PC-9 (cell line): ENCODE data around the gene DOC2B. TPM values are rescaled to one million over a fixed set of nuclear protein-coding genes. Genes with fewer than 3 reads are reported as not detected.
"Not testable (repeated sequence)": the region's sequence is repeated elsewhere in the genome, so short reads cannot be mapped to it uniquely, and the experiment has no call there.

Experiments used
- BruUV-seq: library from RNA; stranded (reverse); fragments of 400-500 nt; replicated peaks from 2 replicates; lab custom pipeline; 2021; lab: Mats Ljungman, UMichigan
- CTCF ChIA-PET: fragments of 300-600 bp; sonication (Branson Sonifier 250); formaldehyde crosslinking; loops from one replicate; lab custom pipeline; 2022; ENCODE audit warnings: antibody characterized with exemption; lab: Charles Lee
- POLR2A ChIA-PET: fragments of 300-600 bp; sonication (Branson Sonifier 250); formaldehyde crosslinking; loops from one replicate; lab custom pipeline; 2022; ENCODE audit warnings: antibody characterized with exemption; ENCODE audit not compliant: unreplicated experiment; lab: Charles Lee
- DNase-seq, 2 experiments: peaks; one replicate each; pipeline versions ENCODE4 v3.0.0 to v3.0.0-alpha.2; 2015 to 2022; ENCODE audit warnings: mixed read lengths in 1 of 2
- H2AFZ ChIP-seq: fragments of 200-600 bp; sonication (generic); 2 replicates; pipeline ENCODE4 v1.8.1; 2017; ENCODE audit warnings: antibody characterized with exemption
- H3F3A ChIP-seq: fragments of 200-600 bp; sonication (generic); 2 replicates; pipeline ENCODE4 v1.8.1; 2017; ENCODE audit warnings: antibody characterized with exemption, mild to moderate bottlenecking, low read depth; ENCODE audit not compliant: insufficient read depth
- H3K27ac ChIP-seq: fragments of 200-600 bp; sonication (generic); 2 replicates; pipeline ENCODE4 v1.6.1; 2016; ENCODE audit warnings: mixed run types
- H3K27me3 ChIP-seq: fragments of 200-600 bp; sonication (generic); 2 replicates; pipeline ENCODE4 v1.6.1; 2016; ENCODE audit warnings: low read depth, mixed run types; ENCODE audit not compliant: insufficient read depth
- H3K36me3 ChIP-seq: fragments of 200-600 bp; sonication (generic); 2 replicates; pipeline ENCODE4 v1.6.1; 2016; ENCODE audit warnings: low read depth, mixed run types
- H3K4me1 ChIP-seq: fragments of 200-600 bp; sonication (generic); replicated peaks from 2 replicates; pipeline ENCODE4 v1.6.1; 2016; ENCODE audit warnings: mixed run types; ENCODE audit not compliant: insufficient read depth
- H3K4me2 ChIP-seq: fragments of 200-600 bp; sonication (generic); 2 replicates; pipeline ENCODE4 v1.6.1; 2017; ENCODE audit warnings: mixed run types
- H3K4me3 ChIP-seq: fragments of 200-600 bp; sonication (generic); 2 replicates; pipeline ENCODE4 v1.6.1; 2016; ENCODE audit warnings: mixed run types
- H3K79me2 ChIP-seq: fragments of 200-600 bp; sonication (generic); 2 replicates; pipeline ENCODE4 v1.6.1; 2017; ENCODE audit warnings: low read depth, mixed run types
- H3K9me2 ChIP-seq: fragments of 200-600 bp; sonication (generic); 2 replicates; pipeline ENCODE4 v1.8.1; 2017; ENCODE audit warnings: mild to moderate bottlenecking; ENCODE audit not compliant: insufficient read depth
- H3K9me3 ChIP-seq: fragments of 200-600 bp; sonication (generic); 2 replicates; pipeline ENCODE4 v1.8.1; 2016; ENCODE audit warnings: low read depth; ENCODE audit not compliant: insufficient read depth
- H4K20me1 ChIP-seq: fragments of 200-600 bp; sonication (generic); 2 replicates; pipeline ENCODE4 v1.8.1; 2017; ENCODE audit not compliant: insufficient read depth
- CTCF ChIP-seq: fragments of 200-600 bp; sonication (generic); conservative IDR thresholded peaks from 2 replicates; pipeline ENCODE4 v1.6.1; 2017; ENCODE audit warnings: mixed run types, antibody characterized with exemption, mild to moderate bottlenecking, moderate library complexity
- EZH2 ChIP-seq: fragments of 200-600 bp; sonication (generic); IDR thresholded peaks from 2 replicates; pipeline ENCODE4 v1.8.0; 2017; ENCODE audit warnings: antibody characterized with exemption, low read depth
- intact Hi-C: fragments of 100-400 bp; cut with micrococcal nuclease; formaldehyde crosslinking; loops from one replicate; pipeline ENCODE4 v1.10.0; 2022; ENCODE audit not compliant: unreplicated experiment
- total RNA-seq: library from RNA; stranded (reverse); gene quantifications from 2 replicates; pipeline ENCODE4 v1.2.3, GENCODE V29; 2021

DOC2B gene
- total RNA-seq, 1 experiment from 2014 or later, result not detected

- no peak overlapping the region for H2AFZ ChIP-seq
- ChIA-PET CTCF (no interaction called here), POLR2A (no interaction called here)
- H3K4me2 ChIP-seq, result no peak overlapping the region
- intact Hi-C loops, result no loop called here
- H3K9me2 ChIP-seq, result no peaks in the 10 kb centered on the region
- no peak overlapping the region for H3K4me3 ChIP-seq
- H3K4me1 ChIP-seq, result no peaks in the 10 kb centered on the region
- no peaks in the 10 kb centered on the region for H3K79me2 ChIP-seq
- H3K27ac ChIP-seq, result no peak overlapping the region
- H4K20me1 ChIP-seq, result no peaks in the 10 kb centered on the region
- no TSS peak for BruUV-seq
- TF ChIP-seq EZH2 (no peak), CTCF (no peak)
- H3K27me3 ChIP-seq, result peaks cover 4% of the 10 kb centered on the region; the same call in 1 of the 2 replicates
- no peaks in the 10 kb centered on the region for H3F3A ChIP-seq
- DNase-seq, result no peak
- no peaks in the 10 kb centered on the region for H3K36me3 ChIP-seq
- H3K9me3 ChIP-seq, result no peaks in the 10 kb centered on the region
Measured at GRCh38 chr17:171871-172270, 9.6 kb downstream of the DOC2B start.

GRCh38 chr17:170130-170670 is 11.2 kb downstream of the DOC2B start:
- no peaks in the 10 kb centered on the region for H3K9me3 ChIP-seq
- no peak overlapping the region for H3K27ac ChIP-seq
- BruUV-seq, result no TSS peak
- no peak overlapping the region for H3K4me3 ChIP-seq
- H3K4me1 ChIP-seq, result no peaks in the 10 kb centered on the region
- no peaks in the 10 kb centered on the region for H4K20me1 ChIP-seq
- TF ChIP-seq EZH2 (no peak), CTCF (no peak)
- ChIA-PET CTCF (interaction anchor here (0.5 kb wide), 1 partner anchor 216 kb away, joined by 5 read pairs; no protein-coding TSS in a partner anchor), POLR2A (no interaction called here)
- H3K9me2 ChIP-seq, result no peaks in the 10 kb centered on the region
- no peaks in the 10 kb centered on the region for H3F3A ChIP-seq
- no peak for DNase-seq
- H2AFZ ChIP-seq, result no peak overlapping the region
- H3K79me2 ChIP-seq, result no peaks in the 10 kb centered on the region
- no peak overlapping the region for H3K4me2 ChIP-seq
- 0 out of 2 replicates have a peak, but pooled peaks cover 4% of the 10 kb centered on the region for H3K27me3 ChIP-seq
- intact Hi-C loops, result no loop called here
- H3K36me3 ChIP-seq, result no peaks in the 10 kb centered on the region

- H3K9me2 ChIP-seq, H3F3A ChIP-seq, POLR2A ChIA-PET, DNase-seq, H3K27ac ChIP-seq, H2AFZ ChIP-seq, intact Hi-C loops, H3K36me3 ChIP-seq, H3K4me1 ChIP-seq, H3K4me2 ChIP-seq, H3K79me2 ChIP-seq, H4K20me1 ChIP-seq, CTCF ChIA-PET, BruUV-seq, H3K9me3 ChIP-seq, H3K27me3 ChIP-seq, H3K4me3 ChIP-seq: not testable (repeated sequence)
Measured at GRCh38 chr17:168614-169013, 12.8 kb downstream of the DOC2B start.

- no peak for TF ChIP-seq CTCF
- TF ChIP-seq EZH2, result no peak
- H2AFZ ChIP-seq, result no peak overlapping the region
- H3K9me2 ChIP-seq, result no peaks in the 10 kb centered on the region
- no peaks in the 10 kb centered on the region for H3K36me3 ChIP-seq
- no peak overlapping the region for H3K27ac ChIP-seq
- no peaks in the 10 kb centered on the region for H4K20me1 ChIP-seq
- intact Hi-C loops, result no loop called here
- CTCF ChIA-PET, result no interaction called here
- no peaks in the 10 kb centered on the region for H3K4me1 ChIP-seq
- no peak for DNase-seq
- no peaks in the 10 kb centered on the region for H3K79me2 ChIP-seq
- no peaks in the 10 kb centered on the region for H3K9me3 ChIP-seq
- no peak overlapping the region for H3K4me3 ChIP-seq
- H3F3A ChIP-seq, result no peaks in the 10 kb centered on the region
- BruUV-seq, result no TSS peak
- POLR2A ChIA-PET, result no interaction called here
- no peak overlapping the region for H3K4me2 ChIP-seq
- H3K27me3 ChIP-seq, result peaks cover 14% of the 10 kb centered on the region
Measured at GRCh38 chr17:165939-166338, 15.5 kb downstream of the DOC2B start.
